ENCODE measurements around the gene LTN1.

DNA sequence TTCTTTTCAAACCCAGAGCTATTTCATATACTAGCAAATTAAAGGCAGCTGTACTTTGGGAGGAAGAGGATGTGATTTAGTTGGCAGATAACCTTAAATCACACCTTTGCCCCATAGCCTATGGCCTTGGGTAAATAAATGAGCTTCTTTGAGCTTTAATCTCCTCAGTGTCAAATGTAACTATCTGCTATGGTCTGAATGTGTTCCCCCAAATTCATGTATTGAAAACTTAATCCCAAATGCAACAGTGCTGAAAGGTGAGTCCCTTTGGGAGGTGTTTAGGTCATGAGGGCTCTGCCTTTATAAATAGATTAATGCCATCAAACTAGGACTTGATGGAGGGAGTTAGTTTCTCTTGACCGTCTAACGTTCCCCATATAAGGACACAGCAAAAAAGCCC lies 85.8 kb downstream of the LTN1 start:
- TF ChIP-seq, protein P1, sequence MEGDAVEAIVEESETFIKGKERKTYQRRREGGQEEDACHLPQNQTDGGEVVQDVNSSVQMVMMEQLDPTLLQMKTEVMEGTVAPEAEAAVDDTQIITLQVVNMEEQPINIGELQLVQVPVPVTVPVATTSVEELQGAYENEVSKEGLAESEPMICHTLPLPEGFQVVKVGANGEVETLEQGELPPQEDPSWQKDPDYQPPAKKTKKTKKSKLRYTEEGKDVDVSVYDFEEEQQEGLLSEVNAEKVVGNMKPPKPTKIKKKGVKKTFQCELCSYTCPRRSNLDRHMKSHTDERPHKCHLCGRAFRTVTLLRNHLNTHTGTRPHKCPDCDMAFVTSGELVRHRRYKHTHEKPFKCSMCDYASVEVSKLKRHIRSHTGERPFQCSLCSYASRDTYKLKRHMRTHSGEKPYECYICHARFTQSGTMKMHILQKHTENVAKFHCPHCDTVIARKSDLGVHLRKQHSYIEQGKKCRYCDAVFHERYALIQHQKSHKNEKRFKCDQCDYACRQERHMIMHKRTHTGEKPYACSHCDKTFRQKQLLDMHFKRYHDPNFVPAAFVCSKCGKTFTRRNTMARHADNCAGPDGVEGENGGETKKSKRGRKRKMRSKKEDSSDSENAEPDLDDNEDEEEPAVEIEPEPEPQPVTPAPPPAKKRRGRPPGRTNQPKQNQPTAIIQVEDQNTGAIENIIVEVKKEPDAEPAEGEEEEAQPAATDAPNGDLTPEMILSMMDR (IDR thresholded peaks at IDR 0.05; ENCODE audit: insufficient read depth, low read length, poor library complexity, severe bottlenecking), result no peak
- no peak for TF ChIP-seq EZH2phosphoT487 (conservative IDR thresholded peaks at IDR 0.05; ENCODE audit: low read length)

Measured in SU-DHL-6 (cell line).